Raji (cell line): Measurements from ENCODE around the gene NT5M.

Experiments used
- POLR2A ChIP-seq: IDR thresholded peaks from 2 replicates; pipeline ENCODE4 v1.6.1; 2011; ENCODE audit warnings: low read depth, low read length, control low read depth; ENCODE audit not compliant: insufficient read depth

Gene NT5M

GRCh38 chr17:17347234-17347955, 44.2 kb downstream of the NT5M start:
- TF ChIP-seq POLR2A: no peak

- no peak for TF ChIP-seq POLR2A
Observed at GRCh38 chr17:17347956-17348871, 45.0 kb downstream of the NT5M start.

GRCh38 chr17:17348872-17349723, 45.9 kb downstream of the NT5M start:
- TF ChIP-seq POLR2A: no peak

GRCh38 chr17:17349724-17350106, 46.5 kb downstream of the NT5M start:
- no peak for TF ChIP-seq POLR2A

GRCh38 chr17:17350491-17351355, 47.5 kb downstream of the NT5M start:
- TF ChIP-seq POLR2A: no peak

- no peak for TF ChIP-seq POLR2A
Observed at GRCh38 chr17:17351356-17351891, 48.3 kb downstream of the NT5M start.

- no peak for TF ChIP-seq POLR2A
Observed at GRCh38 chr17:17351901-17352781, 49.0 kb downstream of the NT5M start.

GRCh38 chr17:17352836-17353624, 49.9 kb downstream of the NT5M start:
- no peak for TF ChIP-seq POLR2A

- no peak for TF ChIP-seq POLR2A
Observed at GRCh38 chr17:17353625-17354484, 50.7 kb downstream of the NT5M start.

GRCh38 chr17:17354560-17355349, 51.6 kb downstream of the NT5M start:
- no peak for TF ChIP-seq POLR2A

GRCh38 chr17:17355426-17355825, 52.3 kb downstream of the NT5M start:
- TF ChIP-seq POLR2A: no peak
